ENCODE measurements around the gene AQP1. TPM values are rescaled to one million over a fixed set of nuclear protein-coding genes. Genes with fewer than 3 reads are reported as not detected.

The AQP1 gene
- total and polyA plus RNA-seq, 2 donors (not counting 1 experiment from before 2014, with no cell fraction given) = not detected

DNA sequence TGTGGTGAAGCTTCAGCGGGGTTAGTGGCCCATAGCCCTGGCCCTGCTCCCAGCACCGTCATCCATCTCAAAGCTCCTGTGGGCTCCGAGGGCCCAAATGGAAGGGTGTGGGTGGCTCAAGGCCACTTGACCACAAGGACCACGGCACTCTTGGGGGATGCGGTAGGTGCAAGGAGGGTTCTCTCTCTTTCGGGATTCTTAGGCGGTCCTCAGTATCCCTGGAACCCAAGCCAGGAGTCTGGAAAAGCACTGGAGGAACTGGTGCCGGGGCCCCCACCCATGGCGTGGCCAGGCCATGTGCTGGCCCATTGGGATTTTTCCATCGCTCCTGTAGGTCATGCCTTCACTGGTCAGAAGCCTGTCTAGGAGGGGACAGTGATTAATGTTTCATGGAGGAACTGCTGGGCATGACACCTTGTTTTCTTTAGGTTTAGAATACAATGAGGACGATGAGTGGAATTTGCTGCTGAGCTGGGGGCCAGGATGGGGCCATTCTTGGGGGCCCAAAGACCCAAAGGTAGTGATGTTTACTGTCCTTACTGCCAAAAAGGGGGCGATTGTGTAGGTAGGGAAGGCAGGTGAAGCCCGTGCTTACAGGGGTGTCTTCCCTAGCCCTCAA lies 16.7 kb downstream of the AQP1 start:
- H3K27me3 ChIP-seq (replicated peaks in 1 of 4; ENCODE audit: control extremely low read depth in 1 of 4, control insufficient read depth in 3 of 4, insufficient read depth in 4 of 4, low read length in 3 of 4) = peaks cover 0 to 2% (median 0%) of the 10 kb centered on the region in 4 experiments
- no peak overlapping the region for H3K4me2 ChIP-seq (replicated peaks; ENCODE audit: low read depth, low read length, poor library complexity, severe bottlenecking)
- TF ChIP-seq, protein P1, sequence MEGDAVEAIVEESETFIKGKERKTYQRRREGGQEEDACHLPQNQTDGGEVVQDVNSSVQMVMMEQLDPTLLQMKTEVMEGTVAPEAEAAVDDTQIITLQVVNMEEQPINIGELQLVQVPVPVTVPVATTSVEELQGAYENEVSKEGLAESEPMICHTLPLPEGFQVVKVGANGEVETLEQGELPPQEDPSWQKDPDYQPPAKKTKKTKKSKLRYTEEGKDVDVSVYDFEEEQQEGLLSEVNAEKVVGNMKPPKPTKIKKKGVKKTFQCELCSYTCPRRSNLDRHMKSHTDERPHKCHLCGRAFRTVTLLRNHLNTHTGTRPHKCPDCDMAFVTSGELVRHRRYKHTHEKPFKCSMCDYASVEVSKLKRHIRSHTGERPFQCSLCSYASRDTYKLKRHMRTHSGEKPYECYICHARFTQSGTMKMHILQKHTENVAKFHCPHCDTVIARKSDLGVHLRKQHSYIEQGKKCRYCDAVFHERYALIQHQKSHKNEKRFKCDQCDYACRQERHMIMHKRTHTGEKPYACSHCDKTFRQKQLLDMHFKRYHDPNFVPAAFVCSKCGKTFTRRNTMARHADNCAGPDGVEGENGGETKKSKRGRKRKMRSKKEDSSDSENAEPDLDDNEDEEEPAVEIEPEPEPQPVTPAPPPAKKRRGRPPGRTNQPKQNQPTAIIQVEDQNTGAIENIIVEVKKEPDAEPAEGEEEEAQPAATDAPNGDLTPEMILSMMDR (IDR thresholded peaks at IDR 0.05) = no peak
- no peak for TF ChIP-seq EZH2 (IDR thresholded peaks at IDR 0.05; ENCODE audit: borderline replicate concordance, insufficient read depth, low read depth, low read length, poor library complexity, severe bottlenecking)
- WGBS (ENCODE audit: insufficient coverage) = 95% methylated on average over 8 of the region's 13 CpGs
- H4K20me1 ChIP-seq (ENCODE audit: control insufficient read depth, insufficient read depth, low read length, poor library complexity, severe bottlenecking) = no peaks in the 10 kb centered on the region
- H3K79me2 ChIP-seq (ENCODE audit: control insufficient read depth, insufficient read depth, low read length) = no peaks in the 10 kb centered on the region
- no peak overlapping the region for H3K27ac Mint-ChIP-seq
- no peak overlapping the region for H3K4me3 ChIP-seq (ENCODE audit: control extremely low read depth in 1 of 5, extremely low read depth in 1 of 5, insufficient read depth in 1 of 5, low read depth in 2 of 5, low read length in 4 of 5)
- H3K27ac ChIP-seq (ENCODE audit: low read length in 2 of 2) = no peak overlapping the region
- H3K9ac ChIP-seq (ENCODE audit: low read length) = no peak overlapping the region
- ATAC-seq (ENCODE audit: low read depth) (no peak), DNase-seq (no peak)
- H3K9me3 Mint-ChIP-seq (ENCODE audit: insufficient read depth) = no peaks in the 10 kb centered on the region
- no peaks in the 10 kb centered on the region for H3K4me1 Mint-ChIP-seq
- no peak overlapping the region for H3K4me3 Mint-ChIP-seq
- no peaks in the 10 kb centered on the region for H3K4me1 ChIP-seq (ENCODE audit: control insufficient read depth in 2 of 2, insufficient read depth in 2 of 2, low read length in 2 of 2)
- POLR2A ChIA-PET = no interaction called here
- H3K27me3 Mint-ChIP-seq = no peaks in the 10 kb centered on the region
- H3K36me3 ChIP-seq (replicated peaks in 1 of 2; ENCODE audit: control extremely low read depth in 1 of 2, control insufficient read depth in 1 of 2, extremely low read depth in 1 of 2, insufficient read depth in 2 of 2, low read length in 1 of 2) = no peaks in the 10 kb centered on the region
- intact Hi-C loops (cut with micrococcal nuclease) = no loop called here
- peaks cover 0 to 22% (median 0%) of the 10 kb centered on the region in 3 donors for H3K9me3 ChIP-seq (ENCODE audit: control extremely low read depth in 1 of 3, control insufficient read depth in 2 of 3, insufficient read depth in 1 of 3, low read length in 2 of 3)
- H2AFZ ChIP-seq (ENCODE audit: insufficient read depth, low read depth, low read length, poor library complexity, severe bottlenecking) = no peak overlapping the region
- CTCF ChIA-PET = interaction anchor here (2.6 kb wide), 1 partner anchor 10 kb away, joined by 11 read pairs; no protein-coding TSS in a partner anchor

DNA sequence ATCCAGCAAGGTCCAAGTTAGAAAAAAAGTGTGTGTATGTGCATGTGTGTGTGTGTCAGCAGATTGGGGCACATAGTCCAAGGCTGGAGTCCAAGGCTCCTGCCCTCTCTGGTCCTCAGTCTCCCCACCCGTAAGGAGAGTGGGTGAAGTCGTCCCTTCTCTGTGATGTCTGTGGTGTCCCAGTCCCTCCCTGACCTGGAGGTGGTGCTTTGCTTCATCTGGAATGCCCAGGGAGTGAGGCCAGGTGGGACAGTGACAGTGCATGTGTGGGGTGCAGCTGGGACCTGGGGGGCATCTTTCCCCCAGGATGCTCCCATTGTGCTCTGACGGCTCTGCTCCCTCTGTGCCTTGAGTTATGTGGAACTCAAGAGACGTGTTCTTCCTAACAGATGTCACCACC lies 18.0 kb downstream of the AQP1 start:
- TF ChIP-seq, protein P1 (IDR thresholded peaks at IDR 0.05) = no peak
- no peak for TF ChIP-seq EZH2 (IDR thresholded peaks at IDR 0.05; ENCODE audit: borderline replicate concordance, insufficient read depth, low read depth, low read length, poor library complexity, severe bottlenecking)
- Histone ChIP-seq H3K4me2 (replicated peaks; ENCODE audit: low read depth, low read length, poor library complexity, severe bottlenecking) (no peak overlapping the region), H3K4me3 (ENCODE audit: control extremely low read depth in 1 of 5, extremely low read depth in 1 of 5, insufficient read depth in 1 of 5, low read depth in 2 of 5, low read length in 4 of 5) (no peak overlapping the region), H3K9me3 (ENCODE audit: control extremely low read depth in 1 of 3, control insufficient read depth in 2 of 3, insufficient read depth in 1 of 3, low read length in 2 of 3) (peaks cover 0 to 22% (median 0%) of the 10 kb centered on the region in 3 donors), H2AFZ (ENCODE audit: insufficient read depth, low read depth, low read length, poor library complexity, severe bottlenecking) (no peak overlapping the region), H3K36me3 (replicated peaks in 1 of 2; ENCODE audit: control extremely low read depth in 1 of 2, control insufficient read depth in 1 of 2, extremely low read depth in 1 of 2, insufficient read depth in 2 of 2, low read length in 1 of 2) (no peaks in the 10 kb centered on the region), H3K9ac (ENCODE audit: low read length) (no peak overlapping the region), H3K79me2 (ENCODE audit: control insufficient read depth, insufficient read depth, low read length) (no peaks in the 10 kb centered on the region), H3K27ac (ENCODE audit: low read length in 2 of 2) (no peak overlapping the region), H4K20me1 (ENCODE audit: control insufficient read depth, insufficient read depth, low read length, poor library complexity, severe bottlenecking) (no peaks in the 10 kb centered on the region), H3K27me3 (replicated peaks in 1 of 4; ENCODE audit: control extremely low read depth in 1 of 4, control insufficient read depth in 3 of 4, insufficient read depth in 4 of 4, low read length in 3 of 4) (peaks cover 0 to 2% (median 0%) of the 10 kb centered on the region in 4 experiments), H3K4me1 (ENCODE audit: control insufficient read depth in 2 of 2, insufficient read depth in 2 of 2, low read length in 2 of 2) (no peaks in the 10 kb centered on the region)
- DNase-seq = no peak
- Mint-ChIP-seq H3K27me3 (no peaks in the 10 kb centered on the region), H3K27ac (no peak overlapping the region), H3K4me3 (no peak overlapping the region), H3K4me1 (no peaks in the 10 kb centered on the region), H3K9me3 (ENCODE audit: insufficient read depth) (no peaks in the 10 kb centered on the region)
- 100% methylated on average over 2 of the region's 4 CpGs for WGBS (ENCODE audit: insufficient coverage)
- ATAC-seq (ENCODE audit: low read depth) = no peak
- ChIA-PET POLR2A (no interaction called here), CTCF (interaction anchor here (2.6 kb wide), 1 partner anchor 9 kb away, joined by 11 read pairs; no protein-coding TSS in a partner anchor)
- intact Hi-C loops (cut with micrococcal nuclease) = no loop called here
